ENCODE data around the gene RAPGEF6. TPM values are rescaled to one million over a fixed set of nuclear protein-coding genes. Genes with fewer than 3 reads are reported as not detected.
"Not testable (repeated sequence)": the region's sequence is repeated elsewhere in the genome, so short reads cannot be mapped to it uniquely, and the experiment has no call there.

RAPGEF6 gene, protein sequence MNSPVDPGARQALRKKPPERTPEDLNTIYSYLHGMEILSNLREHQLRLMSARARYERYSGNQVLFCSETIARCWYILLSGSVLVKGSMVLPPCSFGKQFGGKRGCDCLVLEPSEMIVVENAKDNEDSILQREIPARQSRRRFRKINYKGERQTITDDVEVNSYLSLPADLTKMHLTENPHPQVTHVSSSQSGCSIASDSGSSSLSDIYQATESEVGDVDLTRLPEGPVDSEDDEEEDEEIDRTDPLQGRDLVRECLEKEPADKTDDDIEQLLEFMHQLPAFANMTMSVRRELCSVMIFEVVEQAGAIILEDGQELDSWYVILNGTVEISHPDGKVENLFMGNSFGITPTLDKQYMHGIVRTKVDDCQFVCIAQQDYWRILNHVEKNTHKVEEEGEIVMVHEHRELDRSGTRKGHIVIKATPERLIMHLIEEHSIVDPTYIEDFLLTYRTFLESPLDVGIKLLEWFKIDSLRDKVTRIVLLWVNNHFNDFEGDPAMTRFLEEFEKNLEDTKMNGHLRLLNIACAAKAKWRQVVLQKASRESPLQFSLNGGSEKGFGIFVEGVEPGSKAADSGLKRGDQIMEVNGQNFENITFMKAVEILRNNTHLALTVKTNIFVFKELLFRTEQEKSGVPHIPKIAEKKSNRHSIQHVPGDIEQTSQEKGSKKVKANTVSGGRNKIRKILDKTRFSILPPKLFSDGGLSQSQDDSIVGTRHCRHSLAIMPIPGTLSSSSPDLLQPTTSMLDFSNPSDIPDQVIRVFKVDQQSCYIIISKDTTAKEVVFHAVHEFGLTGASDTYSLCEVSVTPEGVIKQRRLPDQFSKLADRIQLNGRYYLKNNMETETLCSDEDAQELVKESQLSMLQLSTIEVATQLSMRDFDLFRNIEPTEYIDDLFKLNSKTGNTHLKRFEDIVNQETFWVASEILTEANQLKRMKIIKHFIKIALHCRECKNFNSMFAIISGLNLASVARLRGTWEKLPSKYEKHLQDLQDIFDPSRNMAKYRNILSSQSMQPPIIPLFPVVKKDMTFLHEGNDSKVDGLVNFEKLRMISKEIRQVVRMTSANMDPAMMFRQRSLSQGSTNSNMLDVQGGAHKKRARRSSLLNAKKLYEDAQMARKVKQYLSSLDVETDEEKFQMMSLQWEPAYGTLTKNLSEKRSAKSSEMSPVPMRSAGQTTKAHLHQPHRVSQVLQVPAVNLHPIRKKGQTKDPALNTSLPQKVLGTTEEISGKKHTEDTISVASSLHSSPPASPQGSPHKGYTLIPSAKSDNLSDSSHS (N-terminal part only)
- total RNA-seq (2014; rRNA removed; shearing (Covaris generic)) = 2.4 and 6.0 TPM in 2 replicates

DNA sequence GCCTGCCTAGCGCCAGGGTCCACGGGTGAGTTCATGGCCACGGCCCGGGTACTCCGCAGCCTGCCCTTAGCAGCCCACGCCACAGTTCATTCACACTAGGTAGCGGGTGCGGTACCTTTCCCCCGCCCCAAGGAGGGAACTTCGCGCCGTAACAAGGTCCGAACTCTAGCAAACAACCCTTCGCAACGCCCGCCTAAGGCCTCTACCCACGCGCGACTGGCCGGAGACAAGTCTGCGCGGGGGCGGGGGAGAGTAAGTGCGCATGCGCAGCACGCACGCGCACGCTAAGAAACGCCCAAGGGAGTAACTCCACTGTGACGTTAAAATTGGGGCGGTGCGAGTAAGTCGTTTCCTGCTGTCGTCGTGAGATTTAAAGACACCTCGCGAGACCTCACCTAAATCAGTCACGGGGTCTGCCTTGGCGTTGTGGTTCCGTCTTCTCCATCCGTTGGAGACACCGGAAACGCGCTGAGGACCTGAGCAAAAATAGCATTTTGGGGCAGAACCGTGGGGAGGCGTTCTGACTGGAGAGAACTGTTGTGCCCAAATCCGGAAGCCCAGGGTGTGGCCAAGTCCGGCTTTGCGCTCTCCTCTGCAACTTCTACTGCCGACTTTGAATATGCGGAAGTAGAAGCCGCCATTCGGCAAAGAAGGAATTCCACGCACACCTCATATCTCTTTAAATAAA is at the start of gene RAPGEF6:
TSS of gene RAPGEF6 (minus strand) at position 234 of the 688 bp plus-strand sequence. CDS start at position 35, 199 bp downstream.
- in situ Hi-C loops (cut with HindIII; ENCODE audit: low sequenced_read_pairs) = no loop called here
- DNase-seq (ENCODE audit: low spot score) = peak; percentile 100

DNA sequence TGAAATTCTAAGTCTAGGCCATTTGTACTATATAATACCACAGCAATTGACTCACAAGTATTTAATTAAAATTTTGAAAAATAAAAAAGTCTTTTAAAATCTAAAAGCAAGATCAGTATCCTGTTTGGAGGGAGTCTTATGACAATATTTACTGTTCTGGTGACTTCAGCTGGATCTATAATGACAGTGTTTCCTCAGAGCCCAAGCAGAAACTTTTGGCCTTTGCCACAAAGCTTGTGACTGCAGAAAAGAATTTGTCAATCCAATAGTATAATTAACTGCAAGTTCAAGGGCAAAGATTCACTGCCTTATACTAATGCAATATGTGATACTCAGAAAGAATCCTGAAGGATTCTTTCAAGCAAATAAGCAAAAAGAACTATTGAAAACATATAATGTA is 49.6 kb upstream of the RAPGEF6 start:
- in situ Hi-C loops (cut with HindIII; ENCODE audit: low sequenced_read_pairs) = no loop called here
- no peak for DNase-seq (ENCODE audit: low spot score)

DNA sequence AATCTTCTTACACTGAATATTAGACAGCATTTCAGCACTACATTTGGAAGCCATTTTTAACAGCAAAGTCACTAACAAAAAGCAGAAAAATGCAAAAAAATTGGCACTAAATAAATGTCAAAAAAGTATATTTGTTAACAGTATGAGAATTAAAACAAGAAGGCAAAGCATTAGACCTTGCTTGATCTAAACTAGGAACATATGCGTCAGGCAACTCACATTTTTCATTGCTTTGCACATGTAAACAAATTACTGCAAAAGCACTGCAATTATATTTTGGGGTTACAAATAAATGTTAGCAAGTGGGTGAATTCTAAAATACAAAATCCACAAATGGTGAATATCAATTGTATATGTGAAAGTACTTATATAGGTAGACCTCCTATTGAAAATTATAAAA is 49.0 kb upstream of the RAPGEF6 start:
- in situ Hi-C loops (cut with HindIII; ENCODE audit: low sequenced_read_pairs) = no loop called here
- no peak for DNase-seq (ENCODE audit: low spot score)

DNA sequence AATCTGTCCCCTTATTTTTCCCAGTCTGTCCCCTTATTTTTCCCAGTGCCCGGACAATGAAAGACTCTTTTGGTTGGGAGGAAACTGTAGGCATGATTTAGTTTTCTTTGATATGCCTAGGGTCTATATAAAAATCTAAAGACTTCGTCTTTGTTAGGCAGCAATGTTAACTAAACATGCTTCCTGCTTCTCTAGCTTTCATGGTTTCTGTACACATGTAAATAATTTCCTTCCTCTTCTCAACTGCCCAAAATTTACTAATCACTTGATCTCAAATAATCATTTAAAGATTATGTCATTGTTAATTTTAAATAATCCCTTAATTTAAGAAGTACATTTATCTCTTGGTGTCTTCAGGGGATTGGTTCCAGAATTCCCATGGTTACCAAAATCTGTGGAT is 47.8 kb upstream of the RAPGEF6 start:
- in situ Hi-C loops (cut with HindIII; ENCODE audit: low sequenced_read_pairs) = no loop called here
- no peak for DNase-seq (ENCODE audit: low spot score)

DNA sequence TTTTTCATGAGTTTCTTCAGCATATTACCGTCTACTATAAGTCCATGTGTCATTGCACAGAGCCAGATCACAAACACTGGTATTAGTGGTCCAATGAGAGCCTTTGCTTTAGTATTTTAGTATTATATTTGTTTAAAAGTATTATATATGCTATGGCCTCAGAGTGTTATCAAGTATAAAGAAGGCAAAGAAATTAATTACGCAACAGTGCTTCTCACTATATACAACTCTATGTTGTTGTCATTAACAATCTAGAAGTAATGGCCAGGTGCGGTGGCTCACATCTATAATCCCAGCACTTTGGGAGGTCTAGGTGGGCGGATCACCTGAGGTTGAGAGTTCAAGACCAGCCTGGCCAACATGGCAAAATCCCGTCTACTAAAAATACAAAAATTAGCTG is 47.1 kb upstream of the RAPGEF6 start:
- in situ Hi-C loops (cut with HindIII; ENCODE audit: low sequenced_read_pairs) = no loop called here
- no peak for DNase-seq (ENCODE audit: low spot score)

DNA sequence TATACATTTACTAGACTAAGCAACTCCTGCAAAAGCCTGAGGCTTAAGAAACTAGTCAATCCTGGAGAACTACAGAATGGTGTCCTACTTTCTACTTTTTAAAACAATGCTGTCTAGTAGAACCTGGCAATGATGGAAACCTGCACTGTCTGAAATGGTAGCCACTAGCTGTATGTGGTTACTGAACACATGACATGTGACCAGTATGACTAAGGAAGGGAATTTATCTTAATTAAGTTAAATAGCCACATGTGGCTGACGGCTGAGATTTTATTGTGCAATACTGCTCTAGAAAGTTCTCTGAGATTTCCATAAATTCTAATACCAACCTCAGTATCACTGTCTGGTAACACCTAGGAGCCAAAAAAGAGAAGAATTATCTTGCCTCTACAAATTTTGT is 44.9 kb upstream of the RAPGEF6 start:
- in situ Hi-C loops (cut with HindIII; ENCODE audit: low sequenced_read_pairs) = no loop called here
- DNase-seq (ENCODE audit: low spot score) = no peak

DNA sequence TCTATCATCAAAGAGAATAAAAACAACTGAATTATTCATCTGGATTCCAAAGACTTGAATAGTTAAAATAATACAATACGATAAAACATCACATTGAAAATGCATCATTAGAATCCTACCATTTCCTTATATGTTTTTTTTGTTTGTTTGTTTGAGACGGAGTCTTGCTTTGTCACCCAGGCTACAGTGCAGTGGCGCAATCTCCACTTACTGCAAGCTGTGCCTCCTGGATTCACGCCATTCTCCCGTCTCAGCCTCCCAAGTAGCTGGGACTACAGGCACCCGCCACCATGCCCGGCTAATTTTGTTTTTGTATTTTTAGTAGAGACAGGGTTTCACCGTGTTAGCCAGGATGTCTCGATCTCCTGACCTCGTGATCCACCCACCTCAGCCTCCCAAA is 43.2 kb upstream of the RAPGEF6 start:
- DNase-seq (ENCODE audit: low spot score); in situ Hi-C loops (cut with HindIII; ENCODE audit: low sequenced_read_pairs): not testable (repeated sequence)

DNA sequence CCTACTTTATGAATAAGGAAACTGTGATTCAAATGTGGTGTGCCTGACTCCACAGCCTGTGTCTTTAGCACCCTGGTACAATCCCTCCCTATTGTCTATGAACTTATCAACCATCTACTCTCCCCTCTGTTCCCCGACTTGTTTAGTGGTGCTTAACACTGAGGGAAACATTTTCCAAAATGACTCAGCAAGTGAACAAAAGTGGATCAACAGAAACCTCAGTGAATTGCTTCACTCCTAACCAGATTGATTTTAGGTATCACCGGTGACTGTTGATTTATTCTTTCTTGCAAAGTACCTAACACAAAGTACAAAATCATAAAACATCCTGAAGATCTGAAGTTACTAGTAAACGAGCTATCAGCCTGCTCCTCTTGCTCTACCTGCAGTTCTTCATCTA is 42.1 kb upstream of the RAPGEF6 start:
- DNase-seq (ENCODE audit: low spot score) = no peak
- in situ Hi-C loops (cut with HindIII; ENCODE audit: low sequenced_read_pairs) = no loop called here

DNA sequence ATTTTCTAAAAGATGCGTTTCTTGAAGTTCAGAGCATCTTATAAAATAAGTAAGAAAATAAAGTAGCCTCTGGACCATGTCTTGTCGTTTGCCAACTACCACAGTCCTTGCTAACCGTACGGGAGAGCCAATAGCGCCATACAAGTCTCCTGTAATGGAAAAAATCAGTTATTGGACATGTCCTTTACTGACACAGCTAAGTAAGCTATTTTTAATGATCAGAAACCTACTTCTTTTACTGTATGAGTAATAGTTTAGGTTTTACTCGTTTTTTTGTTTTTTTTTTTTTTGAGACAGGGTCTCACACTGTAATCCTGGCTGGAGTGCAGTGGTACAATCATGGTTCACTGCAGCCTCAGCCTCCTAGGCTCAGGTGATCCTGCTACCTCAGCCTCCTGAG is 37.7 kb upstream of the RAPGEF6 start:
- no peak for DNase-seq (ENCODE audit: low spot score)
- in situ Hi-C loops (cut with HindIII; ENCODE audit: low sequenced_read_pairs) = no loop called here

DNA sequence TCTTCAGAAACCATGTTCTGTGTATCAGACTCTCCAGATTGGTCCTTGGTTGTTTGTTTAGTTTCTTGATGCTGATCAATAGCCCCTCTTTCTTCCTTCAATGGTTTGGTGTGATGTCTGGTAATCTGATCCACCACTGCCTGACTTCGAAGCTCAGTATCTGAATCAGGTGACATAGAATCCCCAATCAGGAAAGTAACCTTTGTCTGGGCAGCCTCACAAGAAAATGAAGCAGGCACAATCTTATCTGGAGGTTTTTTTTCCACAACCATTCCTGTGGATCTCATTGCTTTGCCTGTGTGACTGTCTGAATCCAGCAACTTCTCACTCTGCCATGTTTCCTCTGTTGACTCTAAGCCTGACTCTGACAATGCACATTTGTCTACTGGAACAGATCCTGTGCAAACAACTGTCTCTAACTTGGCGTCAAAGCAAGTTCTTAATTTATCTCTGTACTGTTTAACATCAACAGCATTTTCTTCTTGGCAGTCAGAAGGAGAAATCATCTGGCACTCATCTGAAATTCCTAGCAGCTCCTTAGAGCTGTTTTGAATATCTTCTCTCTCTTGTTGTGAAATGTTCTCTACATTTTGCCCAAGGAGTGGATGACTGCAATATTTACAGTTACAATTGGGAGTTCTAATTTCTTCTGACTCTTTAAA is 37.1 kb upstream of the RAPGEF6 start:
- in situ Hi-C loops (cut with HindIII; ENCODE audit: low sequenced_read_pairs) = no loop called here

DNA sequence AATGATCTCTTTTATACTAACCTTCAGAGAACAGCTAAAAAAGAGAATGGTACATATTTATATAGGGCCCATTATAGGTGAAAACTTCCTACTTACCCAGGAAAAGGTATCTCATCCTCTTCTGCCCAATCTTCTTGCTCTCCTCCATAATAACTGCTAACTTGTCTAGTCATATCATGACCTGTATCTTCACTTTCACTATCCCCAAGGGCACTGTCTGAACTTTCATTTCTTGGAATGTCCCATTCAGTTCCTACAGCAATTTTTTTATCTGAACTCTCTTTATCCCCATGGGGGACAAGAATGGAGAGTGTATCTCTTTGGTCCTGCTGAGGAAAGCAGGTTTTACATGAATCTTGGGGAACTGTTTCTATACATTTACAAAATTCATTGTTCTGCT is 36.4 kb upstream of the RAPGEF6 start:
- DNase-seq (ENCODE audit: low spot score) = no peak
- in situ Hi-C loops (cut with HindIII; ENCODE audit: low sequenced_read_pairs) = no loop called here

More for the DNA sequence above, 37.1 kb upstream of the RAPGEF6 start:
- peak; percentile 18 for DNase-seq (ENCODE audit: low spot score)

DNA sequence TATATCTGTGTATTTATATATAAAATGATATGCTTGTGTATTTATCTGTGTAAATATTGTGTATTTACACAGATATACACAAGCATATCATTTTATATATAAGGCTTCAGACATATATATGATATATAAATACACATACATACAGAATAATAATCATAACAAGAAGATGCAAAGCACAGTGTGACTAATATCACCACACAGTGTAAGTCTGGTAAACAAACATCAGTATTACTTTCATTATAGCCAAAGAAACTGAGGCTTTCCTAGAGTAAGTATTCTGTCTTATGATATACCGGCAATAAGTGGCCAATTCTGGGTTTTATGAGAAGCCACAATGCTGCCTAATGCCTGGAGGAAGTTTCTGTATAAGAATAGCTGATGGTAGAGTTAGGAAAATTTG is 29.9 kb upstream of the RAPGEF6 start:
- in situ Hi-C loops (cut with HindIII; ENCODE audit: low sequenced_read_pairs) = no loop called here
- no peak for DNase-seq (ENCODE audit: low spot score)

DNA sequence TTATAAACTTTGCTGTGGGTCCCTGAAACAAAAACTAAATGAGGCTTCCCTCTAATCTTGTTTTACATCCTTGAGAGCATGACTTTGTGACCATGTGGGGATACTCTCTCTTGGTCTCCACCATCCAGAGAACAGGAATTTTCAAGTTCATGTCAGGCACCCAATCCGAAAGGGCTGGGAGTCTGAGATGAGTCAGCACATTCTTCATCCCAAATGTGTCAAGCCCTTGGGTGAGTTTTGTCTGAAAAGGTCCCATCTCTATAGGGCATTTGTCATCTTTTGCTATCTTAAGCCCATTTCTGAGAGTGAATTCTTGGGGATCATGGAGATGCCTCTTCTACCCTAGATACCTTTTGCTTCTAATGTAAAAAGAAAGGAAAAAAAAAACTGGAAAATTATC is 26.9 kb upstream of the RAPGEF6 start:
- DNase-seq (ENCODE audit: low spot score) = no peak
- in situ Hi-C loops (cut with HindIII; ENCODE audit: low sequenced_read_pairs) = no loop called here

DNA sequence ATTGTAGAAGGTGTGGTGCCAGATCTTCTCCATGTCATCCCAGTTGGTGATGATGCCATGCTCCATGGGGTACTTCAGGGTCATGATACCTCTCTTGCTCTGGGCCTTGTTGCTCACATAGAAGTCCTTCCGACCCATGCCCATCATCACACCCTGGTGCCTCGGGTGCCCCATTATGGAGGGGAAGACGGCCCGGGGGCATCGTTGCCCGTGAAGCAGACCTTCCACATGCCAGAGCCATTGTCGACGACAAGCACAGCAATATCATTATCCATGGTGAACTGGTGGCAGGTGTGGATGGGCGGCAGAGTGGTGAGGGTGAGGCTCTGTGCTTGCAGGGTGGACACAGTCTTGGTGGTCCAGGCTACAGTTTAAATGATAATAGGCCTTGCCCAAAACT is 24.8 kb upstream of the RAPGEF6 start:
- in situ Hi-C loops (cut with HindIII; ENCODE audit: low sequenced_read_pairs) = no loop called here

DNA sequence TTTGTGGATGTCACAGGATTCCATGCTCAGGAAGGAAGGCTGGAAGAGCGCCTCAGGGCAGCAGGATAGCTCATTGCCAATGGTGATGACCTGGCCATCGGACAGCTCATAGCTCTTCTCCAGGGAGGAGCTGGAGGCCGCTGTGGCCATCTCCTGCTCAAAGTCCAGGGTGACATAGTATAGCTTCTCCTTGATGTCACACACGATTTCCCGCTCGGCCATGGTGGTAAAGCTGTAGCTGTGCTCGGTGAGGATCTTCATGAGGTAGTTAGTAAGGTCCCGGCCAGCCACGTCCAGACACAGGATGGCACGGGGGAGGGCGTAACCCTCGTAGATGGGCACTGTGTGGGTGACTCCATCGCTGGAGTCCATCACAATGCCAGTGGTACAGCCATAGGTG is 24.3 kb upstream of the RAPGEF6 start:
- DNase-seq (ENCODE audit: low spot score) = no peak
- in situ Hi-C loops (cut with HindIII; ENCODE audit: low sequenced_read_pairs) = no loop called here

More for the DNA sequence above, 24.8 kb upstream of the RAPGEF6 start:
- no peak for DNase-seq (ENCODE audit: low spot score)

DNA sequence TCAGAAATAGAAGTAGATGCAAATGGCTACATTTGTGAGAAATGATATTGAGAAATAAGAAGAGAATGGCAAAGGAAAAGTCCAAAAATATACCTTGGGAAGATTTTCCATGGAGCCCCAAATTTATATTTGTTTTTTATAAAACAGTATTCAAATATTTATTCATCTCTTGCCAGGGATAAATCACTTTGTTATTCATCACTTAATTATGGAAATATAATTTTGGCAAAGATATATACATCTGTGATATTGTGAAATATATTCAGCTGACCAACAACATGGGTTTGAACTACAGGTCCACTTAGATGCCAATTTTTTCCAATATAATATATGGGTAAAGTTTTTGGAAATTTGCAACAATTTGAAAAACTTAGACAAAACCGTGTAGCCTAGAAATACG is 19.7 kb upstream of the RAPGEF6 start:
- in situ Hi-C loops (cut with HindIII; ENCODE audit: low sequenced_read_pairs) = no loop called here

DNA sequence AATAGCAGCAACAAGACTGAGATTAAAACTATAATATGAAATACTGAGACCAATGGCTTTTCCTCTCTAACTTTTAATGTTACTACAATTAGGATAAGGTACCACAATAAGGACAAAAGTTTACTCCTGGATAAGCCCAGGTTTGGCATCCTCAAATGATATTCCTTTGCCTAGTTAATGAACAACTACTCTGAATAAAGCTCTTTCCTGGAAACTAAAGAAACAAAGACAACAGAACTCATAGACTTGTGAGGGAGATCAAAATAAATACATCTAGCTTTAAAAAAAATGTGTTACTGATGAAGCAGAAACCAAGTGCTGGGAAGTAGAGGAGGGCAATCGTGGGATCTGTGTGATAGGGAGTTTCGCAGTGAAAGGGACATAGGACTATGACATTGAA is 19.3 kb upstream of the RAPGEF6 start:
- in situ Hi-C loops (cut with HindIII; ENCODE audit: low sequenced_read_pairs) = no loop called here
- DNase-seq (ENCODE audit: low spot score) = no peak

More for the DNA sequence above, 19.7 kb upstream of the RAPGEF6 start:
- DNase-seq (ENCODE audit: low spot score) = no peak

DNA sequence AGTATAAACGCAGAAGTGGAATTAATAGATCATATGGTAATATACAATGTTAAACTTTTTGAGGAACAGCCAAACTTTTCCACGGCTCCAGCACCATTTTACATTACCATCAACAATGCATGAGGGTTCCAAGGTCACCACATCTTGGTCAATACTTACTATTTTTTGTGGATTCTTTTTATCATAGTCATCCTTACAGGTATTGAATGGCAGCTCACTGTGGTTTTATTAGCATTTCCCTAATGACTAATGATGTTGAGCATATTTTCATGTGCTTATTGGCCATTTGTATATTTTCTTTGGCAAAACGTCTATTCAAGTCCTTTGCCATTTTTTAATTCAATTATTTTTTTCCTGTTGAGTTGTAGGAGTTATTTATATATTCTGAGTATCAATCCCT is 14.1 kb upstream of the RAPGEF6 start:
- in situ Hi-C loops (cut with HindIII; ENCODE audit: low sequenced_read_pairs) = no loop called here
- DNase-seq (ENCODE audit: low spot score) = no peak

Measured in G401 (cell line).